GM12873 (cell line): Measurements from ENCODE around the gene PIP5K1A.

Source experiments
- TF ChIP-seq, protein P1 (sequence below): IDR thresholded peaks from 2 replicates; pipeline ENCODE4 v1.5.1; 2012; ENCODE audit warnings: low read depth, mild to moderate bottlenecking, moderate library complexity, low read length, control low read depth; ENCODE audit not compliant: insufficient read depth; ENCODE audit errors: missing control alignments

Gene PIP5K1A

DNA sequence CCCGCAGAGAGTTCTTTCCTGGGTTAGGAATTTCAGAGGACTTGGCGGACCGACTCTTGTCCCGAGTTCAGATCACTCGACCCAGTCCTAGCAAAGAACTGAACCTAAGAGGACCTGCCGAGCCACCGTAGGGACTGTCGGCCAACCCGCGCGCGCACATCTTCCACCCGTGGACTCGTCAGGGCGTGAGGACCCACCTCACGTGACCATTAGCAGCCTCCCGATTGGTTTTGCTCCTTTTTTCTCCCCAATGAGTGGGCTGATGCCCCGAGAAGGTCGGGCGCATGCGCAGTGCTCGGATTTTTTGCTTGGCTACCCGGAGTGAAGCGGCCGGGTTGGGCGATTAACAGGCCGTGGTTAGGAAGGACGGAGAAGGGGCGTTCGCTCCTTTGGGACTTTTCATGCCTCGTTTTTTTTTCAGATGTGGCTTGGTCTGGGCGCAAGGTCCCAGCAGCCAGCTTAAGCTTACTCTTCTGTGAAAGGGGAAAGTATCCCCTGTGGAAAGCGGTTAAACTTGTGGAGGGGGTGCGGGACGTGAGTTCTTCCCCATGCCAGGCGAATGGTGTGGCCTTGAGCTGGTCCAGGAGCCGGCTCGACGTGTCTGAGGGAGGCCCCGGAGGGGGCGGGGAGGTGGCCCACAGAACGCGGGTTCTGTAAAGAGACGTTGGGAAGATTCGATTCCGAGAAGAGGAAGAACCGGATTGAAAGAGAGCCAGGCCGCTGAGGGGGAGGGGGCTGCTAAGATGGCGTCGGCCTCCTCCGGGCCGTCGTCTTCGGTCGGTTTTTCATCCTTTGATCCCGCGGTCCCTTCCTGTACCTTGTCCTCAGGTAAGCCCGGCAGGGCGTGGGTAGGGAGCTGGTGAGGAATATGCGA lies at the start of gene PIP5K1A:
TSS of gene PIP5K1A (plus strand) at position 299 of the 874 bp plus-strand sequence. CDS start at position 744, 445 bp downstream.
- TF ChIP-seq, protein P1, sequence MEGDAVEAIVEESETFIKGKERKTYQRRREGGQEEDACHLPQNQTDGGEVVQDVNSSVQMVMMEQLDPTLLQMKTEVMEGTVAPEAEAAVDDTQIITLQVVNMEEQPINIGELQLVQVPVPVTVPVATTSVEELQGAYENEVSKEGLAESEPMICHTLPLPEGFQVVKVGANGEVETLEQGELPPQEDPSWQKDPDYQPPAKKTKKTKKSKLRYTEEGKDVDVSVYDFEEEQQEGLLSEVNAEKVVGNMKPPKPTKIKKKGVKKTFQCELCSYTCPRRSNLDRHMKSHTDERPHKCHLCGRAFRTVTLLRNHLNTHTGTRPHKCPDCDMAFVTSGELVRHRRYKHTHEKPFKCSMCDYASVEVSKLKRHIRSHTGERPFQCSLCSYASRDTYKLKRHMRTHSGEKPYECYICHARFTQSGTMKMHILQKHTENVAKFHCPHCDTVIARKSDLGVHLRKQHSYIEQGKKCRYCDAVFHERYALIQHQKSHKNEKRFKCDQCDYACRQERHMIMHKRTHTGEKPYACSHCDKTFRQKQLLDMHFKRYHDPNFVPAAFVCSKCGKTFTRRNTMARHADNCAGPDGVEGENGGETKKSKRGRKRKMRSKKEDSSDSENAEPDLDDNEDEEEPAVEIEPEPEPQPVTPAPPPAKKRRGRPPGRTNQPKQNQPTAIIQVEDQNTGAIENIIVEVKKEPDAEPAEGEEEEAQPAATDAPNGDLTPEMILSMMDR, result no peak

- TF ChIP-seq, protein P1, result no peak
Observed at GRCh38 chr1:151156515-151156819, 41.9 kb upstream of the PIP5K1A start, which contains the start of gene TNFAIP8L2. Gene TNFAIP8L2 (plus strand): TSS chr1:151156649. CDS start chr1:151158698, 2,049 bp downstream.

- TF ChIP-seq, protein P1, result no peak
Observed at GRCh38 chr1:151157067-151157531, 41.3 kb upstream of the PIP5K1A start.

DNA sequence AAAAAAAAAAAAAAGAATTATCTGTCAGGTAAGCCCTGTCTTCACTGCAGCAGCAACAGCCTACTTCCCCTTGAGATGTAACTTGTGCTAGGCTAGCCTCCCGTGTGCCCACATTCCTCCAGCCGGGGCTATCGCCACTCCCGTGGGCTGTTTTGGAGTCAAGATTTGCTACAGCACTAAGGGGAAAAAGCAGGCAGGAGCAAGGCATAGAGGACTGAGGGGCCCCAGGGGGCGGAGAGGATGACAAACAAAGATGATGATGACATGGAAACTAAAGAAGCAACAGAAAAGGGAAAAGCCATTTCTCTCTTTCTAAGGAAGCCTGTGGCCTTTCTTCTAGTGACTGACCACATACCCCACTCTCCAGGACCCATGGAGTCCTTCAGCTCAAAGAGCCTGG lies 40.0 kb upstream of the PIP5K1A start:
- TF ChIP-seq, protein P1, result no peak

DNA sequence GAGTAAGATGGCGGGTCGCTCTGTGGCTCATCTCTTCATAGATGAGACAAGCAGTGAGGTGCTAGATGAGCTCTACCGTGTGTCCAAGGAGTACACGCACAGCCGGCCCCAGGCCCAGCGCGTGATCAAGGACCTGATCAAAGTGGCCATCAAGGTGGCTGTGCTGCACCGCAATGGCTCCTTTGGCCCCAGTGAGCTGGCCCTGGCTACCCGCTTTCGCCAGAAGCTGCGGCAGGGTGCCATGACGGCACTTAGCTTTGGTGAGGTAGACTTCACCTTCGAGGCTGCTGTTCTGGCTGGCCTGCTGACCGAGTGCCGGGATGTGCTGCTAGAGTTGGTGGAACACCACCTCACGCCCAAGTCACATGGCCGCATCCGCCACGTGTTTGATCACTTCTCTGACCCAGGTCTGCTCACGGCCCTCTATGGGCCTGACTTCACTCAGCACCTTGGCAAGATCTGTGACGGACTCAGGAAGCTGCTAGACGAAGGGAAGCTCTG lies 39.6 kb upstream of the PIP5K1A start:
- TF ChIP-seq, protein P1, result no peak

- TF ChIP-seq, protein P1, result no peak
Observed at GRCh38 chr1:151159373-151159772, 39.0 kb upstream of the PIP5K1A start.

GRCh38 chr1:151164732-151165280 lies 33.5 kb upstream of the PIP5K1A start:
- TF ChIP-seq, protein P1, result no peak
